ENCODE data around the gene CLMN. TPM values are rescaled to one million over a fixed set of nuclear protein-coding genes. Genes with fewer than 3 reads are reported as not detected.
"Not testable (repeated sequence)": the region's sequence is repeated elsewhere in the genome, so short reads cannot be mapped to it uniquely, and the experiment has no call there.

Gene CLMN
- total RNA-seq, 1 donor from 2014 or later: 7.7 TPM

- DNase-seq (ENCODE audit: low read depth, low spot score): no peak
- TF ChIP-seq CTCF (conservative IDR thresholded peaks at IDR 0.05): no peak
- Mint-ChIP-seq H3K4me1 (peaks cover 10% of the 10 kb centered on the region), H3K27me3 (ENCODE audit: low read depth) (no peaks in the 10 kb centered on the region), H3K36me3 (ENCODE audit: low read depth) (peaks cover 4% of the 10 kb centered on the region), H3K27ac (ENCODE audit: unreplicated experiment) (no peak overlapping the region), H3K9me3 (peaks cover 3% of the 10 kb centered on the region), H3K4me3 (no peak overlapping the region)
Measured at GRCh38 chr14:95182379-95182778, 137.3 kb downstream of the CLMN start.

GRCh38 chr14:95180966-95181741 is 138.6 kb downstream of the CLMN start:
- H3K36me3 Mint-ChIP-seq (ENCODE audit: low read depth): peaks cover 4% of the 10 kb centered on the region
- H3K4me3 Mint-ChIP-seq: no peak overlapping the region
- DNase-seq (ENCODE audit: low read depth, low spot score): no peak
- H3K27me3 Mint-ChIP-seq (ENCODE audit: low read depth): no peaks in the 10 kb centered on the region
- peak overlapping the region; percentile 8 for H3K27ac Mint-ChIP-seq (ENCODE audit: unreplicated experiment)
- H3K4me1 Mint-ChIP-seq: peaks cover 10% of the 10 kb centered on the region
- H3K9me3 Mint-ChIP-seq: peaks cover 3% of the 10 kb centered on the region
- TF ChIP-seq CTCF (conservative IDR thresholded peaks at IDR 0.05): no peak

- not testable (repeated sequence) for H3K9me3 Mint-ChIP-seq; DNase-seq (ENCODE audit: low read depth, low spot score); H3K4me3 Mint-ChIP-seq; H3K36me3 Mint-ChIP-seq (ENCODE audit: low read depth); H3K4me1 Mint-ChIP-seq; H3K27me3 Mint-ChIP-seq (ENCODE audit: low read depth); H3K27ac Mint-ChIP-seq (ENCODE audit: unreplicated experiment)
Measured at GRCh38 chr14:95175670-95176069, 144.0 kb downstream of the CLMN start.

- Mint-ChIP-seq H3K27me3 (ENCODE audit: low read depth) (no peaks in the 10 kb centered on the region), H3K4me1 (no peaks in the 10 kb centered on the region), H3K27ac (ENCODE audit: unreplicated experiment) (no peak overlapping the region), H3K9me3 (peaks cover 3% of the 10 kb centered on the region), H3K4me3 (no peak overlapping the region), H3K36me3 (ENCODE audit: low read depth) (peaks cover 2% of the 10 kb centered on the region)
- no peak for TF ChIP-seq CTCF (conservative IDR thresholded peaks at IDR 0.05)
- no peak for DNase-seq (ENCODE audit: low read depth, low spot score)
Measured at GRCh38 chr14:95174184-95174792, 145.4 kb downstream of the CLMN start.

- no peak for DNase-seq (ENCODE audit: low read depth, low spot score)
- Mint-ChIP-seq H3K27ac (ENCODE audit: unreplicated experiment) (no peak overlapping the region), H3K27me3 (ENCODE audit: low read depth) (no peaks in the 10 kb centered on the region), H3K9me3 (peaks cover 3% of the 10 kb centered on the region), H3K4me1 (no peaks in the 10 kb centered on the region), H3K36me3 (ENCODE audit: low read depth) (peaks cover 2% of the 10 kb centered on the region), H3K4me3 (no peak overlapping the region)
- no peak for TF ChIP-seq CTCF (conservative IDR thresholded peaks at IDR 0.05)
Measured at GRCh38 chr14:95173518-95173917, 146.2 kb downstream of the CLMN start.

GRCh38 chr14:95167177-95167576 is 152.5 kb downstream of the CLMN start:
- peaks cover 8% of the 10 kb centered on the region for H3K36me3 Mint-ChIP-seq (ENCODE audit: low read depth)
- no peak overlapping the region for H3K4me3 Mint-ChIP-seq
- peaks cover 4% of the 10 kb centered on the region for H3K4me1 Mint-ChIP-seq
- H3K27ac Mint-ChIP-seq (ENCODE audit: unreplicated experiment): no peak overlapping the region
- H3K9me3 Mint-ChIP-seq: peaks cover 11% of the 10 kb centered on the region
- DNase-seq (ENCODE audit: low read depth, low spot score): no peak
- H3K27me3 Mint-ChIP-seq (ENCODE audit: low read depth): no peaks in the 10 kb centered on the region
- TF ChIP-seq CTCF (conservative IDR thresholded peaks at IDR 0.05): no peak
